Endothelial cell (in vitro differentiated cells): ENCODE measurements around the gene GRID1. TPM values are rescaled to one million over a fixed set of nuclear protein-coding genes. Genes with fewer than 3 reads are reported as not detected.

ENCODE experiments used
- DNase-seq: peaks from one replicate; pipeline ENCODE4 v3.0.0; 2021; ENCODE audit warnings: low spot score
- H3K27ac Mint-ChIP-seq: one replicate; pipeline ENCODE4 v1.8.0; 2021; ENCODE audit warnings: mixed read lengths, inconsistent platforms; ENCODE audit not compliant: unreplicated experiment
- H3K27me3 Mint-ChIP-seq: one replicate; pipeline ENCODE4 v1.8.0; 2021; ENCODE audit warnings: mild to moderate bottlenecking, moderate library complexity, mixed read lengths, inconsistent platforms; ENCODE audit not compliant: unreplicated experiment
- H3K36me3 Mint-ChIP-seq: one replicate; pipeline ENCODE4 v1.8.0; 2021; ENCODE audit warnings: mild to moderate bottlenecking, low read depth, mixed read lengths, inconsistent platforms; ENCODE audit not compliant: unreplicated experiment
- H3K4me1 Mint-ChIP-seq: one replicate; pipeline ENCODE4 v1.8.0; 2021; ENCODE audit warnings: mild to moderate bottlenecking, mixed read lengths, inconsistent platforms; ENCODE audit not compliant: unreplicated experiment
- H3K4me3 Mint-ChIP-seq: one replicate; pipeline ENCODE4 v1.8.0; 2021; ENCODE audit warnings: mild to moderate bottlenecking, mixed read lengths, inconsistent platforms; ENCODE audit not compliant: unreplicated experiment
- H3K9me3 Mint-ChIP-seq: one replicate; pipeline ENCODE4 v1.8.0; 2021; ENCODE audit warnings: mixed read lengths, inconsistent platforms; ENCODE audit not compliant: unreplicated experiment
- CTCF ChIP-seq: fragments of 200-600 bp; sonication (generic); IDR thresholded peaks from one replicate; pipeline ENCODE4 v1.5.0; 2021; ENCODE audit warnings: antibody characterized with exemption; ENCODE audit not compliant: unreplicated experiment
- total RNA-seq: library from RNA; stranded (reverse); fragmentation: NEBNext Ultra II Directional; extraction: Animal tissue kit (Norgen Biotek cat#: 25700); gene quantifications from one replicate; pipeline ENCODE4 v1.2.1, GENCODE V29; 2021; ENCODE audit not compliant: unreplicated experiment

The GRID1 gene
- total RNA-seq, 1 donor from 2014 or later = 0.26 TPM

DNA sequence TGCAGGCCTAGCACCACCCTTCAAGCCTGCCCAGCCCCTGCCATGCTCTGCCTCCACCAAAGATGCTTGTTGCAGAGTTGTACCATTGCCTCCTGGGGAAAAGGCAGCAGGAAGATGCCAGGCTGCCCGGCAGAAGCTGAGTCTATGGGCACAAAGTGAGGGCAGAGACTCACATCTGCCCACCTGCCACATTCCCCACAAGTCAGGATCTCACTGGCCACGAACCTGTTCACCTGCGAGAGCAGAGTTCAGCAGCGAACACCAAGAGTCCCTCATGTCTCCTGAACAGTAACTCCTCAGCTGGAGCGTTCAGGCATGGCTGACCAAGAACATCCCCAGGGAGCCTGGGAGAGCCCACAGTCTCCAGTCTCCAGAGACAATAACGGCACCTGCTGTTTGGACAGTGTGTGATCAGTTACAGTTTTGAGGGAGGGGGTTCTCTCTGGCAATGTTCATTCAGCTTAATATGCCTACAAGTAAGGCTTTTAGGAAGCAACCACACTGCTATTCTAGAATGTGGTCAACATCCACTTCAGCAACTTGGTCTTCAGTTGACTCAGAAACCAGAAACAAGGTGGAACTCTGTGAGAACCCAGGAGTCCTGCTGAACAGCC is 78.5 kb downstream of the GRID1 start:
- Mint-ChIP-seq H3K36me3 (peaks cover 4% of the 10 kb centered on the region), H3K4me1 (no peaks in the 10 kb centered on the region), H3K9me3 (no peaks in the 10 kb centered on the region), H3K4me3 (no peak overlapping the region), H3K27me3 (peaks cover 8% of the 10 kb centered on the region), H3K27ac (no peak overlapping the region)
- peak; percentile 2 for DNase-seq
- no peak for TF ChIP-seq CTCF

- no peak for TF ChIP-seq CTCF
- Mint-ChIP-seq H3K27ac (no peak overlapping the region), H3K36me3 (peaks cover 4% of the 10 kb centered on the region), H3K4me1 (no peaks in the 10 kb centered on the region), H3K4me3 (no peak overlapping the region), H3K27me3 (peaks cover 11% of the 10 kb centered on the region), H3K9me3 (no peaks in the 10 kb centered on the region)
- peak; percentile 2 for DNase-seq
Observed at GRCh38 chr10:86287110-86287793, 79.3 kb downstream of the GRID1 start.

GRCh38 chr10:86286236-86287109 is 80.1 kb downstream of the GRID1 start:
- no peak for TF ChIP-seq CTCF
- no peaks in the 10 kb centered on the region for H3K4me1 Mint-ChIP-seq
- no peaks in the 10 kb centered on the region for H3K9me3 Mint-ChIP-seq
- peak; percentile 1 for DNase-seq
- H3K36me3 Mint-ChIP-seq = peaks cover 4% of the 10 kb centered on the region
- H3K4me3 Mint-ChIP-seq = no peak overlapping the region
- peaks cover 11% of the 10 kb centered on the region for H3K27me3 Mint-ChIP-seq
- H3K27ac Mint-ChIP-seq = no peak overlapping the region

GRCh38 chr10:86285136-86285790 is 81.3 kb downstream of the GRID1 start:
- Mint-ChIP-seq H3K9me3 (no peaks in the 10 kb centered on the region), H3K27ac (no peak overlapping the region), H3K4me3 (no peak overlapping the region), H3K36me3 (peaks cover 4% of the 10 kb centered on the region), H3K27me3 (peaks cover 11% of the 10 kb centered on the region), H3K4me1 (no peaks in the 10 kb centered on the region)
- peak; percentile 2 for DNase-seq
- no peak for TF ChIP-seq CTCF
